OCI-LY3 (cell line): Measurements from ENCODE around the gene SETDB1.

Source experiments
- EZH2phosphoT487 ChIP-seq: fragments of 200-600 bp; shearing (Covaris generic); IDR thresholded peaks from 2 replicates; pipeline ENCODE4 v1.6.1; 2018; ENCODE audit warnings: antibody characterized with exemption, mixed run types, low read depth
- TF ChIP-seq, protein P1 (sequence below): fragments of 200-600, 300-600 bp; sonication (generic); IDR thresholded peaks from 2 replicates; pipeline ENCODE4 v1.5.1; 2014; ENCODE audit warnings: antibody characterized with exemption, low read length, low read depth

- TF ChIP-seq, protein P1, sequence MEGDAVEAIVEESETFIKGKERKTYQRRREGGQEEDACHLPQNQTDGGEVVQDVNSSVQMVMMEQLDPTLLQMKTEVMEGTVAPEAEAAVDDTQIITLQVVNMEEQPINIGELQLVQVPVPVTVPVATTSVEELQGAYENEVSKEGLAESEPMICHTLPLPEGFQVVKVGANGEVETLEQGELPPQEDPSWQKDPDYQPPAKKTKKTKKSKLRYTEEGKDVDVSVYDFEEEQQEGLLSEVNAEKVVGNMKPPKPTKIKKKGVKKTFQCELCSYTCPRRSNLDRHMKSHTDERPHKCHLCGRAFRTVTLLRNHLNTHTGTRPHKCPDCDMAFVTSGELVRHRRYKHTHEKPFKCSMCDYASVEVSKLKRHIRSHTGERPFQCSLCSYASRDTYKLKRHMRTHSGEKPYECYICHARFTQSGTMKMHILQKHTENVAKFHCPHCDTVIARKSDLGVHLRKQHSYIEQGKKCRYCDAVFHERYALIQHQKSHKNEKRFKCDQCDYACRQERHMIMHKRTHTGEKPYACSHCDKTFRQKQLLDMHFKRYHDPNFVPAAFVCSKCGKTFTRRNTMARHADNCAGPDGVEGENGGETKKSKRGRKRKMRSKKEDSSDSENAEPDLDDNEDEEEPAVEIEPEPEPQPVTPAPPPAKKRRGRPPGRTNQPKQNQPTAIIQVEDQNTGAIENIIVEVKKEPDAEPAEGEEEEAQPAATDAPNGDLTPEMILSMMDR, result no peak
- TF ChIP-seq EZH2phosphoT487, result no peak
These were observed 23.4 kb upstream of the SETDB1 start for GRCh38 chr1:150902751-150903150.
